ENCODE measurements around the gene LACC1.

LACC1 gene

DNA sequence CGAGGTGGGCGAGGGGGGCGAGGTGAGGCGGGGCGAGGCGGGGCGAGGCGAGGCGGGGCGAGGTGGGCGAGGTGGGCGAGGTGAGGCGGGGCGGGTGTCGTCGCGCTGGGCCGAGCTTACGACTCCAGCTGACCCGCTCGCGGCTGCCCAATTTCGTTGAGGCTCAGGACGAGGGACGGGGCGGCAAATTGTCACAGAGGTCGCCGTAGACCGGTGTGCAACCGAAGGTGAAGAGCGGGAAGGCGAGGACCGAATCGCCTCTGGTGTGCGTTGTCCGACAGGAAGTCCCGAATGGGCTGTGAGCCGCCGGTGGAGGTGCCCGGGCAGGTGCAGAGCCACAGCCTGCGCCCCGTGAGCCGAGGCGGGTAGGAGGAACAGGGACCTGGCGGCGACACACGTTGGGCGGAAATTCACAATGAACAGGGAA is at the start of gene LACC1:
Gene LACC1 (plus strand): TSS at position 150 of the 427 bp plus-strand sequence. CDS start 1,082 bp downstream, outside the sequence.
- peak in 1 of 2 donors; percentile 26 for DNase-seq (ENCODE audit: low read depth in 2 of 2)

DNA sequence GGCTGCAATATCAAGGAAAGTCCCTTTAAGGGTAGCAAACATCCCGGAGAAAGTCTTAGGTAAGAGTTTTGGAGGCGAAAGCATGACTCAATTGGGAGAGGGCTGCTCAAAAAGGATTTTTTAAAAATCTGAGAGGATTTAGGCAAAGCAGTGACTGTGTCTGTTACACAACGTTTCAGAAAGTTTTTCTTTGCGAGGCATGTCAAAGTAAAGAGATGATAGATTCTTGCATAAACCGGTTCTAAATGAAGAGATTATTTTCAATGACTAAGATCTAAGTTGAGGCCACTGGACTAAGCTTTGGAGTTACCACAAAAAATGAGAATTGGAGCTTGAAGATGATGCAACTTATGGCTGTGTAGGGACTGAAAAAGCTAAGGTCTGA is 49.2 kb upstream of the LACC1 start:
- DNase-seq (ENCODE audit: low read depth in 2 of 2), result no peak

DNA sequence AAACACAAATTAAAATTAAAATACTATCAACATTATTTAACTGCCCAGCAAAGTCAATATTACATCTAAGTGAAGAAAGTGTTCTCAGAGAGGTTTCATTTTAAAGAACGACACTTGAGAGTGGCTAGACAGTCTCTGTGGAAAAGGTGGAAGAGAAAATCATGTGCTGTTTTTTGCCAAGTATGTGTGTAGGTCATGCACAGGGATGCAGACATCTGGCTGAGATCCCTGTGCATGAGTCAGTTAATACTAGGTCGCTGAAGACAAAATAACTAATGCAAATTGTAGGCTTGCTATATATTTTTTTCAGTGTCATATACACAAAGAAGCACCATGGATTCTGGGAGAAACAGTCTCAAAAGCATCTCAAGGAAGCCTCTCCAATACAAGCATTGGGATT is 48.6 kb upstream of the LACC1 start:
- no peak for DNase-seq (ENCODE audit: low read depth in 2 of 2)

DNA sequence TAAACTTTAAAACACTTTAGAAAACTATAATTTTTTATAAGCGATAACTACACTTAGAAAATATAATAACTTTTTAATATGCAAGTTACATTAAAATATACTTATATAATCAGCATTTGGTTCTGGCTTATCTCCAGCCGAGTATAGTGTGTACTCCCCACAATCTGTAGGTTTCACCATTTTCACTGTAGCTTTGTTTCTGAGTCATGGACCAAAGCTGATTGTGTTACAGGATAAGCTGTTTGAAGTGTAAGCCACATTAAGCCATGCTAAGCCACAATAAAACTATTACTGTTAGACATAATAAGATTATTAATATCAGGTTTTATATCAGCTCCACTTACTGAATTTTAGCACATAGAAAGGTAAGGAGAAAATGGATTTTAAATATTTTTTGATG is 44.0 kb upstream of the LACC1 start:
- no peak for DNase-seq (ENCODE audit: low read depth in 2 of 2)

DNA sequence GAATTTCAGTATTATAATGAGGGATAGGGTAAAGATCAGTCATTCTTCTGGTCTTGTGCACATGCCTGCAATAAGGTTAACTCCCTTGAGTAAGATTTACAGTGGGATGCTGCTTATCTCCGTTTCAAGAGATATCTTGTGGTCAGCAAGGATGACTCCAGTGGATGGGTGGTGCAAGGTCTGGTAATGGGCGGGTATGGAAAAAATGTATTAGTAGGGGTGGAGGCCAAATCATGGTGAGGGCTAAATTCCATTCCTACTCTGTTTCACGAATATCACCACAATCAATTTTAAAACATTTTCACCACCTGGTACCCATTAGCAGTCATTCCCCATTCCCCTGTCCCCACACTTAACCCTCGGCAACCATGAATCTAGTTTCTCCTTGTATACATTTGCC is 40.8 kb upstream of the LACC1 start:
- DNase-seq (ENCODE audit: low read depth in 2 of 2), result no peak

DNA sequence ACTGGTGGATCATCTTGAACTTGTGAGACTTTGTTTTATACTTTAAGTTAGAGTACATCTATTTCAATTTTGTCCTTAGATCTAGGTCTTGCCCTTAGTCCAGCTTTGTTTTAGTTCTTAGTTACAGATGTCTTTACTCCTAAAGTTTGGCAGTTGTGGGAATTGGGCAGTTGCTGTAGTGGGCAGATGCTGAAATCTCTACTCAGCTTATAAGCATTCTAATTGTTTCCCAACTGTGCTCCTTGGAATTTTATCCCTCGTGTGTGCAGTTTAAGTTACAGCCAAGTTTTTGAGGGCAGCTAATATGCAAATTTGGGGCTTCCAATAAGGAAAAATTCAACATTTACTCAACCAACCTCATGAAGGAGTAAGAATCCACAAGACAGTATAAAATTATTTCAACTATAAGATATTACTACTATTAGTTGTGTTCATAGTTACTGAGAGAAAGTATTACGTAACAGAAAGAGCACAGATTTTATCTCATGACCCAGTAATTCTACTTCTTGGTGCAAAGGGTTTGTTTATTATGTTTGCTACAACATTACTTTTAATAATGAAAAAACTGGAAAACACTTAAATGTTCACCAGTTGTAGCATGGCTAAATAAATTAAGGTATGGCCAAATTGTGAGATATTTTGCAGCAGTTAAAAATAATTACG is 33.1 kb upstream of the LACC1 start:
- DNase-seq (ENCODE audit: low read depth in 2 of 2), result no peak

DNA sequence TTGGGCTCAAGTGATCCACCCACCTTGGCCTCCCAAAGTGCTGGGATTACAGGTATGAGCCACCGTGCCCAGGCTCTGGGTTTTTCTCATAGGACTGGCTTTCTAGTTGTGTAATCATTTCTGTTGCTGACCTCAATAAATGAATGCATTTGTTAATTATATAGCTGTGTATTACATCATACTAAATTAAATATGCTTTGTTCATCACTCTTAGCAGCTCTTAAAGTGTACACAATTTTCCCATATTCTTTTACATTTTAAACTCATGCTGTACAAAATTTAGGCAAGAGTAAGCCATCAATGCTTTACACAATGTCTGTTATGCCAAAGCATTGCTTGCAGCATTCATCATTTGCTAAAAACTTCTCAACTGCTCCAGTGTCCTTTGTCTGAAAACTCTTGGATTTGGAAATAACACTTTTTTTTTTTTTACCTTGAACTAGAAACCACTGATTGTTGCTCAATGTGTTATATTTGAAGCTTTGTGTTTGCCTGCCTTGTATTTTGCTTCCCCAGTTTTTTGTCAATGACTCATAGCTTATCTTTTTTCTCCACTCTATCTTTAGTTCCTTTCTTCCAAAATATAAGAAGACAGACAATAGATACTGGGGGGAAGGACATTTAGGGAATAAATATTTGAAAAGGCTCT is 31.6 kb upstream of the LACC1 start:
- DNase-seq (ENCODE audit: low read depth in 2 of 2), result no peak

DNA sequence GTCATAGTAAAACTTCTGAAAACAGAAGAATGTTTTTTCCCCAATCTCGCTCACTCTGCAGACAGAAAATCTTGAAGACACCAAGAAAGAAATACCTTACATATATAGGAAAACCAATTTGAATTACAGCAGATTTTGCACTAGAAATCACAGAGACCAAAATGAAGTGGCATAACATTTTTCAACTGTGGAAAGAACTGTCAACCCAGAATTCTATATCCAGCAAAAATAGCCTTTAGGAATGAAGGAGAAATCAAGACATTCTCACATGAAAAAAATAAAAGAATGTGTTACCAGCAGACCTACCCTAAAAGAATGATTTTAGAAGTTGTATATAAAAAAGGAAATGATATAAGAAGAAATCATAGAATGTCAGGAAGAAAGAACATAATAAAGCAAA is 28.8 kb upstream of the LACC1 start:
- no peak for DNase-seq (ENCODE audit: low read depth in 2 of 2)

DNA sequence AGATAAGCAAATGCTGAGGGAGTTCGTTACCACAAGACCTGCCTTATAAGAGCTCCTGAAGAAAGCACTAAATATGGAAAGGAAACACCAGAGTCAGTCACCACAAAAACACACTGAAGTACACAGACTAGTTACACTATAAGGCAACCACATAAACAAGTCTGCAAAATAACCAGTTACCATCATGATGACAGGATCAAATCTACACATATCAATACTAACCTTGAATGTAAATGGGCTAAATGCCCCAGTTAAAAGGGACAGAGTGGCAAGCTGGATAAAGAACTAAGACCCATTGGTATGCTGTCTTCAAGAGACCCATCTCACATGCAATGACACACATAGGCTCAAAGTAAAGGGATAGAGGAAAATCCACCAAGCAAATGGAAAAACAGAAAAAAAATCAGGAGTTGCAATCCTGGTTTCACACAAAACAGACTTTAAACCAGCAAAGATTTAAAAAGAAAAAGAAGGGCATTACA is 26.7 kb upstream of the LACC1 start:
- no peak for DNase-seq (ENCODE audit: low read depth in 2 of 2)

DNA sequence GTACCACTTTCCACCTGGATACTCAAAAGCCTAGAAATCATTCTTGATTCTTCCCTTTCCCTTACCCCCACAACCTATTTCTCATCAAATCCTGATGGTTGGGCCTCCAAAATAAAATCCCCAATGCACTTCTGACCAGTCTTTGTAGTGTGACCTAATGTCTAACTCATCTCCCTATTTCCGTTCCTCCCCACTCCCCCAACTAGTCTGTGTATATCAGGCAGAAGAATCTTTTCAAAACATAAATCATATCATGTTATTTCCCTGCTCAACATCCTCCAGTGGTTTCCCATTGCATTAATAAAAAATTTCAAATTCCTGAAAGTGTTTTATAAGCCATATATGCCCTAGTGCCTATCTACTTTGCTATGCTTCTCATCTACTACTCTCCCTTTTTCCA is 17.8 kb upstream of the LACC1 start:
- DNase-seq (ENCODE audit: low read depth in 2 of 2), result no peak

DNA sequence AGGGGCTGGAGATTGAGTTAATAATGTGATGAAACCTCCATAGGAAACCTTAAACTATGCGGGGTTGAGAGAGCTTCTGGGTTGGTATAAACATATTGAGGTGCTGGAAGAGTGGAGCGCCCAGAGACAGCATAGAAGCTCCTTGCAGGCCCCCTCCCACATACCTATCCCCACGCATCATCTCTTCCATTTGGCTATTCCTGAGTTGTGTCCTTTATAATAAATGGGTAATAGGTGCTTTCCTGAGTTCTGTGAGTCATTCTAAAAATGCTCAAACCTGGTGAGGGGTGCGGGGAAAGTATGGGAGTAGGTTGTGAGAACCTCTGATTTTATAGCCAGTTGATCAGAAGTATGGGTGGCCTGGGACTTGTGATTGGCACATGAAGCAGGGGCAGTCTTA is 14.8 kb upstream of the LACC1 start:
- no peak for DNase-seq (ENCODE audit: low read depth in 2 of 2)

DNA sequence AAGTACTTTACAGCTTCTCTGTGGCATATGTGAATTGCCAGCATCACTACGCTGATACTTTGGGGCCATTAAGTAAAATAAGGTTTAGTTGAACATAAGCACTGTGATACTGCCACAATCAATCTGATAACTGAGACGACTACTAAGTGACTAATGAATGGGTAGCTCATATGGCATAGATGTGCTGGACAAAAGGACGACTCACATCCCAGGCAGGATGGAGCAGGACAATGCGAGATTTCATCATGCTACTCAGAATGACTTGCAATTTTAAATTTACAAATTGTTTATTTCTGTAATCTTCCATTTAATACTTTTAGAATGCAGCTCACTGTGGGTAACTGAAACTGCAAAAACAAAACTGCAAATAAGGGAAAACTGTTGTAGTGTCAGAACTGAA is 13.8 kb upstream of the LACC1 start:
- DNase-seq (ENCODE audit: low read depth in 2 of 2), result no peak

DNA sequence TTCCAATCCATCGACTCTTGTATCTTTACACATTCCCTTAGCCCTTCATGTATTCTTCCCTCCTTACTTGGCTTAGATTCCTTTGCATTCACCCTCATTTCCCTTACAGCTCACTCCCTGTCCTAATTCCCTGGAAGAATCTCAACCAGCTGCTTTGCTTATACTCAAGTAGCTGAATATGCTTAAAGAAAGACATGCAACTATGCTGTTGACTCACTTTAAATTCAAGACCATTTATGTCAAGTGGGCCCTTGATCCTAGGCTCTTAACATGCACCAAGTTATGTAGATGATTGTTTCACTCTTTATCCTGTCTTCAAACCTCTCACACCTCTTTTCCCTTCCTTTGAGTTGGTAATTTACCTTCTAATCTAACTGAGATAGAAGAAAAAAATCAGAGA is 7.5 kb upstream of the LACC1 start:
- no peak for DNase-seq (ENCODE audit: low read depth in 2 of 2)

DNA sequence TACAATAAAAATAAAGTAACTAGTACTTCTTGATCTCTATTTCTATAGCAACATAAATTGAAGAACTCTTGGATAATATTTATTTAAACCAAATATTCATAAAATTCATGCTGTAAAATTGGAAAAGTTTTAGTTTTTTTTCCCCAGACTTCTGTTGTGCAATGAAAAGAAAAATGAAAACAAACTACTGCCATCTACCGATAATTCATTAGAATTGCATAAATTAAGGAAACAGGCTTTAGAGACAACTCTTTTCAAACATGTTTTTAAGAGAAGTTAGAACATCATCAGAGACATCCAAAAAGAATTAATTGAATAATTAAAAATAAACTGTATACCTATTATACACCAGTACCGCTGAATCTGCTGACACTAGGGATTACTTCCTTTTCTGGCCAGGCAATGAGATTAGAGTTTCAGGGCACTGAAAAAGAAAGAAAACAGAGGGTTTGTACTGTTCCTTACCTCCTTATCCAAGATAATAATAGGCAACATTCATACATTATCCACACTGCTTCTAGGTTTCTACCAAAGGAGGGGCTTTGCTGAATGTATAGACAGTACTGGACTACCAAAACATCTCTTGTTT is 5.1 kb upstream of the LACC1 start:
- DNase-seq (ENCODE audit: low read depth in 2 of 2), result no peak

DNA sequence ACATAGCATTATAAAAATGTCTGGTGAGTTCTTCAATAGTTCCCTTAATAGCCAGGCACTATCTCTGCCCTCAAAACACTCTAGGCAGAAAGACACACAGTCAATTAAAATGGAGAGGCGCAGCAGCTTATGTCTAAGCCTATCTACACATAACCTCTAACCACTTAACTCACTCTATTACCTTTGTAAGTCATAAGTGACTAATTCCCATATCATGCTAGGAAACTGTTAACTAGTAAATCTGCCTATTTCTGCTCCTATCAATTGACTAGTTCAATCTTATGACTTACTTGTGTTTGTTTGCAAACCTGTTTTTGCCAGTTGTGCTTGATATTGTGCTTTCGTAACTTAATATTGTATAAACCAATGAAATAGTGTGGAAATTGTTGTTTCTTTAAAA is 3.3 kb upstream of the LACC1 start:
- DNase-seq (ENCODE audit: low read depth in 2 of 2), result no peak

DNA sequence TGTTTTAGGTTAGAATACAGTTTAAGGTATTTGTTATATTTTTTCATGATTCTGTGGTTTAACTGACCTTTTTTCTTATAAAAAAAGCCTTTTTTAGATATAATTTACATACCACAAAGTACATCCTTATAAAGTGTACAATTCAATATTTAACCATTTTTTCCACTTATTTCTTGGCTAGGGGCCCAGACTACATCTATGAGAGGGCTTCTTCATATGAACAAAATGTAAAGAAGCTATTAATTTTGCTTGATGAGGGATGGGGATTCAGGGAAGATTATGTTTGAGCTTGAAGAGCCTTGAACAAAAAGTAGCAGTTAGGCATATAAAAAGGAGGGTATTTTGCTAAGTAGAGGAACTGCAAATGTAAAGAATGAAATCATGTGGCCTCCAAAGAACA is 2.4 kb upstream of the LACC1 start:
- DNase-seq (ENCODE audit: low read depth in 2 of 2), result no peak

DNA sequence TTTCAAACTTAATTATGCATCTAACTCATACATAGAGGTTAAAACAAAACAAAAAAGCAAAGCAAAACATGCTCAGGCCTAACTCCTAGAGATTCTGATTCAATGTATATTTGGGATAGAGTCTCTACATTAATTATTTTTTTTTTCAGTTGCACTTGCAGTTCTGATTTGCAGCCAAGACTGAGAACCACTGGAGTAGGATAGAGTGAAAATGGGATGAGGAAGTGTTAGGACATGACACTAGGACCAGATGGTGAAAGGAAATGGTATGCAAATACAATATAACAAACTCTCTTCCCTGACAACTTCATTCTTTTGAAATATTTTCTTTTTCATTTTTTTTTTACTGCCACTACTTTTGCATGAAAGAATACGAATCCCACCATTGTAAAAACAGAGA is 1.9 kb upstream of the LACC1 start:
- DNase-seq (ENCODE audit: low read depth in 2 of 2), result no peak

DNA sequence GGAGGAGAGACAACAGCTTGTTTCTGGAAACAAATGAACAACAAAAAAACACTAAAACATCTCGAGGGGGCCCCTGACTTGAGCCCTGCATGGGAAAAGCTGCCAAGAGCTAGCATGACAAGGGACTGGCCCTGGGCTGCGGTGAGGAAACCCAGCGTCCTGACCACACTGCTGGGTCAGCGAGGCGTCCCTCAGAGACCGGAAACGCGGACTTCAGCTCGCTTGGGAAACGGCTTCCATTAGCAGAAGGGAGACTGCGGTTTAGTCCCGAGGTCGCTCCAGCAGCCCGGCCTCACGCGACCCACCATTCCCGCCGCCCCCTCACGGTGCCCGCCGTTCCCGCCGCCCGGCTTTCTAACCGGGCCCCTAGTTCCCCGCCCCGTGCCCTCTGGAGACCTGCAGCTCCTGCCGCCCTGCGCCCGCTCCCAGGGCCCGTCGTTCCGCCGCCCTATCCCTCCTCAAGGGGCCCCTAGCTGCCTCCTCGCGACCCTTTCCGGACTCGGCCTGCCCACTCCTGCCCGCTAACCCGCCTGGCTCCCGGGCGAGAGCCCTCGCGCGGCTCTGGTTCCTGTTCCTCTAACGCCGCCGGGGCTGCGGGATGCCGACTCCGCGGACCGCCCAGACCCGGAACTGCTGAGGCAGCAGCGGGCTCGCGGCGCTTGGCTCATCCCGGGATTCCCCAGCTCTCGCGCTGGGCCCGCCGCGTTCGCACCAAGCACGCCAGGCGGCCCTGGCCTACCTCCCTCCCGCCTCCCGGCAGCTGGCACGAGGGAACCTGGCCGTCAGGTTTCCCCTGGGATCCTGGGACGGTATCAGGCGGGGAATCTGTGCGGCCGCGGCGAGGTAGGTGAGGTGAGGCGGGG is 581 bp upstream of the LACC1 start, which contains the start of gene CCDC122:
Gene CCDC122 (minus strand): TSS at position 849 of the 863 bp plus-strand sequence. CDS start 10,364 bp downstream, outside the sequence.
- peak; percentile 67 to 71 for DNase-seq (ENCODE audit: low read depth in 2 of 2)

DNA sequence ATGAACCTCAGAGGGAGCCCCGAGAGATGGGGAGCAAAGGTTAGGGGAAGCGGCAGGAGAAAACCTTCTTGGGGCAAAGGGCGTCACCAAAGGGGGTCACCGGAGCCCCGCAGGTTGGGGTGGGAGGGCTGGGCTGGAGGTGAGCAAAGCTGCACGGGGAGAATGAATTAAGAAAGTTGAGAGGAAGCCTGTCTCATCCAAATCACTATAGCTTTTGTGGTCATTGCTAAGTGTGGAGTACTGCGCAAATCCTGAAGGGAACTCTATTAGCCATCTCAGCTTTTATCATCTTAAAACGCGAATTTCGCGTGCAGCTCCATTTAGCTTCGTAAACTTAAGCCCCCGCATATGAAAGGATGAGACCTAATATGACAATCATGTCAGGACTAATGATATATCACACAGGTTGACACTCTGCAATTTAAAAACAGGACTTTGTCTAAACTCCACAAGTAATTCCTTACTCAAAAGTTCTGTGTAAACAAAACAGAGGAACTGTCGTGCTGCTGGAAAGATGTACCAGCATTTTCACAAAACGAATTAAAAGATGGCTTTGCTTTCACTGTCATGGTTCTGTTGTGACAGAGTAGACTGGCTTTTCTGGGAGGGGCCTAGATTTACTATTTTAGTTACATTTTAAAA is 631 bp downstream of the LACC1 start:
- DNase-seq (ENCODE audit: low read depth in 2 of 2), result no peak

DNA sequence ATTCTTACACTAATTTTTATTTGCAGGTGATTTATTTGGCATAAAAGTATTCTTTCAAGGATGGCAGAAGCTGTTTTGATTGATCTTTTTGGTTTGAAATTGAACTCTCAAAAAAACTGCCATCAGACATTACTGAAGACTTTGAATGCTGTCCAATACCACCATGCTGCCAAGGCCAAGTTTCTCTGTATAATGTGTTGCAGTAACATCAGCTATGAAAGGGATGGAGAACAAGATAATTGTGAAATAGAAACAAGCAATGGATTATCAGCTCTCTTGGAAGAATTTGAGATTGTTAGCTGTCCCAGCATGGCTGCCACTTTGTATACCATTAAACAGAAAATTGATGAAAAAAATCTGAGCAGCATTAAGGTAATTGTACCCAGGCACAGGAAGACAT is 1.2 kb downstream of the LACC1 start:
- DNase-seq (ENCODE audit: low read depth in 2 of 2), result no peak

DNA sequence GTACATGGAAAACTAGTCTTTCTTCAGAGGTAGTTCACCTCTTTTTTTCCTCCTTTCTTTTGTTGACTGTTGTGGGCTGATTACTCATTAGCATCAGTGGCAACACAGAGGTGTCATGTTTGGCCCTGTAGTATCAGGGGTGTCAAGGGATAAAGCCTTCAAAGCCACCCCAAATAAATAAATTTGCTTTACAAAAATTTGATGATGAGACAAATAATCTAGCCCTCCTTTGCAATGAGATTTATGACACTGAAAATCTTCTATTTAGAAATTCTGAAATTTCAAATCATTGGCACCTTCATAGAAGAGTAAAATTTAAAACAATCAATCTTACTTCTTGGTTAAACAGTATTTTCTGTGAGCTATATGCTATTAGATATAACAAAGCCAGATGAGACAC is 1.9 kb downstream of the LACC1 start:
- no peak for DNase-seq (ENCODE audit: low read depth in 2 of 2)

DNA sequence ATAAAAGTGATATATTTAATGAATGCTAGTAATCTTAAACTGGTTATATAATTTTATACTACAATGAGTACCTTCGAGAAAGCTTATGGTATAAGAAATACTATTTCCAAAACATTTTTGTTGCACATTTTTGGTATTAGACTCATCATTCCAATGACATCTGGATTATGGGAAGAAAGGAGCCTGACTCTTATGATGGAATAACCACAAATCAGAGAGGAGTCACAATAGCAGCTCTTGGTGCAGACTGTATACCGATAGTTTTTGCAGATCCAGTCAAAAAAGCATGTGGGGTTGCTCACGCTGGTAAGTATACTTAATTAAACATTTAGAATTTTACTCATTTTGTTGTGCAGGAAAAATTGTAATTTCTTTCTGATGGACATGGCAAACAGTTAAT is 3.9 kb downstream of the LACC1 start:
- no peak for DNase-seq (ENCODE audit: low read depth in 2 of 2)

Data from stimulated activated CD4-positive, alpha-beta T cell treated with anti-CD3 and anti-CD28 coated beads, Interleukin-4, amount 100 ng/mL, for 48 hours (primary cell).